Measurements from ENCODE around the gene WDR47. TPM values are rescaled to one million over a fixed set of nuclear protein-coding genes. Genes with fewer than 3 reads are reported as not detected.

WDR47 gene
- total RNA-seq, 1 donor from 2014 or later = 17.3 TPM

DNA sequence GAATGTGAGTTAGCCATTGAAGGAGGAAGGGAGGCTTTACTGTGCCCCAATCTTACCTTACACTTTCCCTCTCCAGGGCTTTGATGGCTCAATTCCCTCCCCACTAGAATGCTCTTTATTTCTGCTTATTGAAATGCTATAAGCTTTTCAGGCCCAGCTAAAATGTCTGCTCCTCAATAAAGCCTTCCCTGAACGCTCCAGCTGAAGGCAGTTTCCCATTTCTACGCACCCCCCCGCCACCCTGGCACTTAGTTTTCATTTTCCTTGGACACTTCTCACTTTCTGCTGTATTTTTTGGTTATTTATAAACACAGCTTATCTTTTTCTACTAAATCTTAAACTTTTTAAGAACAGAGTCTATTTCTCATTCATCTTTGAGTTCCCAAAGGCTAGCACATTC, 41.6 kb upstream of the WDR47 start:
- TF ChIP-seq EZH2phosphoT487 (IDR thresholded peaks at IDR 0.05) (no peak), EZH2 (IDR thresholded peaks at IDR 0.05) (no peak)
- TF ChIP-seq, protein P1, sequence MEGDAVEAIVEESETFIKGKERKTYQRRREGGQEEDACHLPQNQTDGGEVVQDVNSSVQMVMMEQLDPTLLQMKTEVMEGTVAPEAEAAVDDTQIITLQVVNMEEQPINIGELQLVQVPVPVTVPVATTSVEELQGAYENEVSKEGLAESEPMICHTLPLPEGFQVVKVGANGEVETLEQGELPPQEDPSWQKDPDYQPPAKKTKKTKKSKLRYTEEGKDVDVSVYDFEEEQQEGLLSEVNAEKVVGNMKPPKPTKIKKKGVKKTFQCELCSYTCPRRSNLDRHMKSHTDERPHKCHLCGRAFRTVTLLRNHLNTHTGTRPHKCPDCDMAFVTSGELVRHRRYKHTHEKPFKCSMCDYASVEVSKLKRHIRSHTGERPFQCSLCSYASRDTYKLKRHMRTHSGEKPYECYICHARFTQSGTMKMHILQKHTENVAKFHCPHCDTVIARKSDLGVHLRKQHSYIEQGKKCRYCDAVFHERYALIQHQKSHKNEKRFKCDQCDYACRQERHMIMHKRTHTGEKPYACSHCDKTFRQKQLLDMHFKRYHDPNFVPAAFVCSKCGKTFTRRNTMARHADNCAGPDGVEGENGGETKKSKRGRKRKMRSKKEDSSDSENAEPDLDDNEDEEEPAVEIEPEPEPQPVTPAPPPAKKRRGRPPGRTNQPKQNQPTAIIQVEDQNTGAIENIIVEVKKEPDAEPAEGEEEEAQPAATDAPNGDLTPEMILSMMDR (IDR thresholded peaks at IDR 0.05) = no peak
- no peaks in the 10 kb centered on the region for H3K9me3 ChIP-seq (ENCODE audit: low read depth)
- no peak overlapping the region for H3K4me3 ChIP-seq
- H3K9ac ChIP-seq = no peak overlapping the region
- no peaks in the 10 kb centered on the region for H3K79me2 ChIP-seq (ENCODE audit: low read depth)
- DNase-seq (ENCODE audit: low spot score) = no peak
- Mint-ChIP-seq H3K4me1 (peaks cover 15% of the 10 kb centered on the region), H3K27ac (no peak overlapping the region), H3K27me3 (ENCODE audit: insufficient read depth, low read depth) (peaks cover 3% of the 10 kb centered on the region), H3K9me3 (peaks cover 2% of the 10 kb centered on the region), H3K4me3 (no peak overlapping the region), H3K36me3 (no peaks in the 10 kb centered on the region)
- no peaks in the 10 kb centered on the region for H3K4me1 ChIP-seq
- H3K36me3 ChIP-seq = no peaks in the 10 kb centered on the region
- H3F3A ChIP-seq (ENCODE audit: low read depth) = peaks cover 4% of the 10 kb centered on the region
- no peak overlapping the region for H3K4me2 ChIP-seq
- H2AFZ ChIP-seq (replicated peaks) = no peak overlapping the region
- H4K20me1 ChIP-seq (ENCODE audit: low read depth) = no peaks in the 10 kb centered on the region
- no peak overlapping the region for H3K27ac ChIP-seq
- no peaks in the 10 kb centered on the region for H3K27me3 ChIP-seq

GRCh38 chr1:109080441-109081082, 38.7 kb upstream of the WDR47 start:
- no peak overlapping the region for H3K4me3 Mint-ChIP-seq
- no peak for TF ChIP-seq EZH2phosphoT487 (IDR thresholded peaks at IDR 0.05)
- no peak for TF ChIP-seq EZH2 (IDR thresholded peaks at IDR 0.05)
- TF ChIP-seq, protein P1 (IDR thresholded peaks at IDR 0.05) = no peak
- peaks cover 21% of the 10 kb centered on the region for H3K4me1 Mint-ChIP-seq
- Histone ChIP-seq H3K9ac (no peak overlapping the region), H4K20me1 (ENCODE audit: low read depth) (no peaks in the 10 kb centered on the region), H3K4me3 (no peak overlapping the region), H3K9me3 (ENCODE audit: low read depth) (no peaks in the 10 kb centered on the region), H3K27ac (no peak overlapping the region), H2AFZ (replicated peaks) (no peak overlapping the region), H3F3A (ENCODE audit: low read depth) (peaks cover 13% of the 10 kb centered on the region), H3K4me1 (peaks cover 5% of the 10 kb centered on the region), H3K27me3 (no peaks in the 10 kb centered on the region), H3K4me2 (no peak overlapping the region), H3K79me2 (ENCODE audit: low read depth) (peaks cover 2% of the 10 kb centered on the region), H3K36me3 (no peaks in the 10 kb centered on the region)
- no peaks in the 10 kb centered on the region for H3K36me3 Mint-ChIP-seq
- peaks cover 3% of the 10 kb centered on the region for H3K27me3 Mint-ChIP-seq (ENCODE audit: insufficient read depth, low read depth)
- H3K9me3 Mint-ChIP-seq = peaks cover 2% of the 10 kb centered on the region
- no peak overlapping the region for H3K27ac Mint-ChIP-seq
- DNase-seq (ENCODE audit: low spot score) = no peak

- Histone ChIP-seq H3K4me3 (no peak overlapping the region), H3K9ac (no peak overlapping the region), H3K4me2 (no peak overlapping the region), H3K36me3 (no peaks in the 10 kb centered on the region), H3K9me3 (ENCODE audit: low read depth) (no peaks in the 10 kb centered on the region), H2AFZ (replicated peaks) (no peak overlapping the region), H3K27me3 (no peaks in the 10 kb centered on the region), H3K27ac (no peak overlapping the region), H3F3A (ENCODE audit: low read depth) (peaks cover 13% of the 10 kb centered on the region), H3K79me2 (ENCODE audit: low read depth) (peaks cover 14% of the 10 kb centered on the region), H4K20me1 (ENCODE audit: low read depth) (no peaks in the 10 kb centered on the region), H3K4me1 (peaks cover 9% of the 10 kb centered on the region)
- no peak overlapping the region for H3K27ac Mint-ChIP-seq
- no peak for TF ChIP-seq EZH2phosphoT487 (IDR thresholded peaks at IDR 0.05)
- TF ChIP-seq EZH2 (IDR thresholded peaks at IDR 0.05) = no peak
- TF ChIP-seq, protein P1 (IDR thresholded peaks at IDR 0.05) = no peak
- H3K9me3 Mint-ChIP-seq = peaks cover 2% of the 10 kb centered on the region
- H3K4me1 Mint-ChIP-seq = peaks cover 28% of the 10 kb centered on the region
- H3K36me3 Mint-ChIP-seq = peaks cover 2% of the 10 kb centered on the region
- no peak for DNase-seq (ENCODE audit: low spot score)
- no peak overlapping the region for H3K4me3 Mint-ChIP-seq
- H3K27me3 Mint-ChIP-seq (ENCODE audit: insufficient read depth, low read depth) = peaks cover 3% of the 10 kb centered on the region
Observed at GRCh38 chr1:109079240-109079622, 37.3 kb upstream of the WDR47 start.

Measured in neural progenitor cell (in vitro differentiated cells).